SK-N-SH treated with all-trans-retinoic acid at 6 μM for 48 hours (cell line): ENCODE measurements around the gene S100G.

ENCODE experiments used
- ATAC-seq: fragments of 200-7000 bp; cut with Tn5 transposase; 3 replicates; pipeline ENCODE4 v1.9.1; 2020; ENCODE audit warnings: mild to moderate bottlenecking, moderate library complexity
- ARNTL ChIP-seq: fragments of 450-650 bp; formaldehyde crosslinking; IDR thresholded peaks from 2 replicates; pipeline ENCODE4 v1.5.0; 2020; ENCODE audit warnings: low read depth, mild to moderate bottlenecking, moderate library complexity, borderline replicate concordance
- BACH2 ChIP-seq: fragments of 250-450 bp; sonication (Bioruptor Pico); IDR thresholded peaks from 2 replicates; pipeline ENCODE4 v1.9.0; 2021; ENCODE audit warnings: mild to moderate bottlenecking, borderline replicate concordance
- CSDC2 ChIP-seq: fragments of 250-450 bp; sonication (Bioruptor Pico); IDR thresholded peaks from 2 replicates; pipeline ENCODE4 v1.5.0; 2020; ENCODE audit warnings: mild to moderate bottlenecking, moderate library complexity
- ESRRG ChIP-seq: fragments of 250-450 bp; sonication (Bioruptor Pico); IDR thresholded peaks from 2 replicates; pipeline ENCODE4 v1.6.1; 2021; ENCODE audit warnings: mild to moderate bottlenecking
- GLIS3 ChIP-seq: fragments of 250-450 bp; sonication (Bioruptor Pico); IDR thresholded peaks from 2 replicates; pipeline ENCODE4 v1.5.0; 2020; ENCODE audit warnings: mild to moderate bottlenecking, moderate library complexity
- OSR1 ChIP-seq: fragments of 250-450 bp; sonication (Bioruptor Pico); IDR thresholded peaks from 2 replicates; pipeline ENCODE4 v1.8.0; 2022; ENCODE audit warnings: moderate library complexity, mild to moderate bottlenecking, inconsistent platforms
- PPARA ChIP-seq: fragments of 250-450 bp; sonication (Bioruptor Pico); IDR thresholded peaks from 2 replicates; pipeline ENCODE4 v1.5.0; 2020; ENCODE audit warnings: mild to moderate bottlenecking, borderline replicate concordance
- RARB ChIP-seq: fragments of 250-450 bp; sonication (Bioruptor Pico); IDR thresholded peaks from 2 replicates; pipeline ENCODE4 v1.8.0; 2021; ENCODE audit warnings: mild to moderate bottlenecking, moderate library complexity
- SNAI2 ChIP-seq: fragments of 250-450 bp; sonication (Bioruptor Pico); IDR thresholded peaks from 2 replicates; pipeline ENCODE4 v1.5.0; 2020; ENCODE audit warnings: mild to moderate bottlenecking, moderate library complexity
- TCF4 ChIP-seq: fragments of 250-450 bp; sonication (Bioruptor Pico); IDR thresholded peaks from 2 replicates; pipeline ENCODE4 v1.8.0; 2021; ENCODE audit warnings: mild to moderate bottlenecking, moderate library complexity, borderline replicate concordance
- TOX ChIP-seq: fragments of 250-450 bp; sonication (Bioruptor Pico); IDR thresholded peaks from 2 replicates; pipeline ENCODE4 v1.8.0; 2021; ENCODE audit warnings: mild to moderate bottlenecking, moderate library complexity, borderline replicate concordance
- ZC3H10 ChIP-seq: fragments of 250-450 bp; sonication (Bioruptor Pico); IDR thresholded peaks from 2 replicates; pipeline ENCODE4 v1.5.1; 2021; ENCODE audit warnings: mild to moderate bottlenecking, moderate library complexity
- ZNF565 ChIP-seq: fragments of 450-650 bp; formaldehyde crosslinking; conservative IDR thresholded peaks from 2 replicates; pipeline ENCODE4 v1.5.0; 2020; ENCODE audit warnings: low read depth, mild to moderate bottlenecking, moderate library complexity
- ZNF70 ChIP-seq: fragments of 450-650 bp; formaldehyde crosslinking; IDR thresholded peaks from 2 replicates; pipeline ENCODE4 v1.5.0; 2020; ENCODE audit warnings: mild to moderate bottlenecking, moderate library complexity
- ZNF8 ChIP-seq: fragments of 450-650 bp; formaldehyde crosslinking; IDR thresholded peaks from 2 replicates; pipeline ENCODE4 v1.5.0; 2020; ENCODE audit warnings: mild to moderate bottlenecking, moderate library complexity
- TF ChIP-seq, protein P1 (sequence below): fragments of 250-450 bp; sonication (Bioruptor Pico); IDR thresholded peaks from 2 replicates; pipeline ENCODE4 v1.8.0; 2020; ENCODE audit warnings: mild to moderate bottlenecking, moderate library complexity, borderline replicate concordance
- TF ChIP-seq, protein P2 (sequence below): fragments of 250-450 bp; sonication (Bioruptor Pico); IDR thresholded peaks from 2 replicates; pipeline ENCODE4 v1.5.1; 2020; ENCODE audit warnings: low read depth, mild to moderate bottlenecking, moderate library complexity
- TF ChIP-seq, protein P3 (sequence below): fragments of 250-450 bp; sonication (Bioruptor Pico); IDR thresholded peaks from 2 replicates; pipeline ENCODE4 v1.5.1; 2021; ENCODE audit warnings: mild to moderate bottlenecking, moderate library complexity
- TF ChIP-seq, protein P4 (sequence below): fragments of 250-450 bp; sonication (Bioruptor Pico); IDR thresholded peaks from 2 replicates; pipeline ENCODE4 v1.8.0; 2021; ENCODE audit warnings: low read depth, mild to moderate bottlenecking, moderate library complexity, borderline replicate concordance

The S100G gene

DNA sequence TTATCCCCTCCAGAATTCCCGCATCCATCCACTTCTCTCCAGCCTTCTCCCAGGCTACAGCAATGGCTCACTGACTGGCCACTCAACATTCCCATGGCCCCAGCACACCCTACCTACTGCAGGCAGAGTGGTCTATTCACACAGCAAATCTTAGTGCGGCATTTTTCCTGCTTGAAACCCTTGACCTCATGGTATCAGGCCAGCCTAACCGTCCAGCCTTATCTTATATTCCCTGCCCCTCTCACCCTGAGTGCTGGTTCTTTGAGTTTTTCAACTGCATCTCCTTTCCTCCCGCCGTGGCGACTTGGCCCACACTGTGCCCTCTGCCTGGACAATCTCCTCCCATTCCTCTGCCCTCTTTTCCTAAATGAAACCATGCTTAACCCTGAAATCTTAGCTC lies 10.0 kb upstream of the S100G start:
- TF ChIP-seq ZC3H10 (CRISPR knock-in tag) (no peak), PPARA (no peak), CSDC2 (no peak), GLIS3 (no peak), TCF4 (no peak), ESRRG (CRISPR knock-in tag) (no peak), TOX (no peak)
- TF ChIP-seq, protein P1, sequence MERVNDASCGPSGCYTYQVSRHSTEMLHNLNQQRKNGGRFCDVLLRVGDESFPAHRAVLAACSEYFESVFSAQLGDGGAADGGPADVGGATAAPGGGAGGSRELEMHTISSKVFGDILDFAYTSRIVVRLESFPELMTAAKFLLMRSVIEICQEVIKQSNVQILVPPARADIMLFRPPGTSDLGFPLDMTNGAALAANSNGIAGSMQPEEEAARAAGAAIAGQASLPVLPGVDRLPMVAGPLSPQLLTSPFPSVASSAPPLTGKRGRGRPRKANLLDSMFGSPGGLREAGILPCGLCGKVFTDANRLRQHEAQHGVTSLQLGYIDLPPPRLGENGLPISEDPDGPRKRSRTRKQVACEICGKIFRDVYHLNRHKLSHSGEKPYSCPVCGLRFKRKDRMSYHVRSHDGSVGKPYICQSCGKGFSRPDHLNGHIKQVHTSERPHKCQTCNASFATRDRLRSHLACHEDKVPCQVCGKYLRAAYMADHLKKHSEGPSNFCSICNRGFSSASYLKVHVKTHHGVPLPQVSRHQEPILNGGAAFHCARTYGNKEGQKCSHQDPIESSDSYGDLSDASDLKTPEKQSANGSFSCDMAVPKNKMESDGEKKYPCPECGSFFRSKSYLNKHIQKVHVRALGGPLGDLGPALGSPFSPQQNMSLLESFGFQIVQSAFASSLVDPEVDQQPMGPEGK (CRISPR knock-in tag) = no peak
- TF ChIP-seq, all 23 proteins: peak for 0
- ATAC-seq = no peak

DNA sequence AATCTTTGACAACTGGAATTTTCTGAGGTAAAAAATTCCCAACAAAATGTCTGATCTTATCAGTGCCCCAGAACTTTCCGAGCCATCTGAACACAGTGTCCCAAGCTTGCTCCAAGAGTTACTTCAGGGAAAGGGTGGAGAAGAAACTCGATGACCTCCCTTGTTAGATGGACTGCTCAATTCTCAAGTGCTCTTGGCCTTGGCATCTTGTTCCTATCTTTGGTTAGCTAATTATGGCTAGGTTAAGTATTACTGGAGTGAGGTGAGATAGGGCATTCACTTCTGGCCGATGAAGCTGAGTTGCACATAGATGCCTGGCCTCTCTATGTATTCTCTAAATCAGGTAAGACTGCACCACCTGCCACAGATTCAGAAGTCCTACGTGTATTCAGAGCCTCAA lies 9.1 kb upstream of the S100G start:
- ATAC-seq = no peak
- TF ChIP-seq ZNF565 = no peak

DNA sequence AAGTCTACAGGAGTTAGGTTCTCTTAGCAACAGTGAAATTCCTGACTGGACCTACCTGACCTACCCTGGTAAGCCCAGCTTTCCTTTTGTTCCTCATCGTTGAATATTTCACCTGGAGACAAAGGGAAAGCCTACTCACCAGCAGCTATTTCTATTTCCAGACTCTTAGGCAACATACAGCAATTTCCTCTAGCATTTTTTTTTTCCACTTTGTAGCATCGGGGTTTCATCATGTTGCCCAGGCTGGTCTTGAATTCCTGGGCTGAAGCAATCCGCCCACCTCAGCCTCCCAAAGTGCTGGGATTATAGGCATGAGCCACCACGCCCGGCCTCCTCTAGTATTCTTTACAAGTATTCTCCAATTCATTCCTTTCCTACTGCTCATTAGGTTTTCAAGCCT lies 6.8 kb upstream of the S100G start:
- peak; percentile 42; the same call in 2 of the 3 replicates for ATAC-seq

DNA sequence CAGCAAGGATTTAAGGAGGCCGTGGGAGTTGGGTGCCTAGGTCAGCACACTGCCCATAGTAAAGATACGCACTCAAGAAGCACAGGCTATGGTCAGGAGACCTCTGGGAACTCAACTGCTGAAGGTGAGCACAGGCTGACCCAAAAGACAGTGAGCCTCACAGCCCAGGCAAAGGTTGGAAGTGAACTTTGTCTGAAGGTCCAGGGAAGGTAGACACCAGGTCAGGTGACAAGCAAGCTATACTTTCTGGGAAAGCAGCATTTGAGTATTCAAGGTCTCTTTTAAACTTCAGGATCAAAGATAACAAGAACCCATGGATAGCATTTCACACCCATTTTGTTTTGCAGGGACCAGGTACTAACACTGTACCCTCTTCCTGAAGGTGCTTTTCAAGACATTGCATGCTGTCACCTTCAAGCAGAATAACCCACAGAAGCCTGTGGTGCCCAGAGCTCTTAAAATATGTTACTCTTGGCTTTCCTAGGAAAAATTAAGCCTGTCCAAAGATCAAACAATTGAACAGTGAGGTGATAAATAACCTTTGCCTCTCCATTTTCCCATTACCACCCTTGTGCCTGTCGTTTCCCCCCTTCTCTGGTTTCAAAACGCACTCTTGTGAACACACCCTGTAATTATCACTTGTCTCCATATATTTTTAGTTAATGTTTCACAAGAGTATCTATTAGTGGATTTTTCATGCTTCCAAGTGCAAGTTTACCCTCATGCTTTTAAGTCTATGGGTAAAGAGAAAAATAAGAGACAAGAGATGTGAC lies 3.4 kb upstream of the S100G start:
- TF ChIP-seq OSR1 (CRISPR knock-in tag) = no peak
- TF ChIP-seq GLIS3 = no peak
- TF ChIP-seq ESRRG (CRISPR knock-in tag) = no peak
- TF ChIP-seq ZC3H10 (CRISPR knock-in tag) = no peak
- TF ChIP-seq, protein P2, sequence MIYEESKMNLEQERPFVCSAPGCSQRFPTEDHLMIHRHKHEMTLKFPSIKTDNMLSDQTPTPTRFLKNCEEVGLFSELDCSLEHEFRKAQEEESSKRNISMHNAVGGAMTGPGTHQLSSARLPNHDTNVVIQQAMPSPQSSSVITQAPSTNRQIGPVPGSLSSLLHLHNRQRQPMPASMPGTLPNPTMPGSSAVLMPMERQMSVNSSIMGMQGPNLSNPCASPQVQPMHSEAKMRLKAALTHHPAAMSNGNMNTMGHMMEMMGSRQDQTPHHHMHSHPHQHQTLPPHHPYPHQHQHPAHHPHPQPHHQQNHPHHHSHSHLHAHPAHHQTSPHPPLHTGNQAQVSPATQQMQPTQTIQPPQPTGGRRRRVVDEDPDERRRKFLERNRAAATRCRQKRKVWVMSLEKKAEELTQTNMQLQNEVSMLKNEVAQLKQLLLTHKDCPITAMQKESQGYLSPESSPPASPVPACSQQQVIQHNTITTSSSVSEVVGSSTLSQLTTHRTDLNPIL (CRISPR knock-in tag) = no peak
- no peak for TF ChIP-seq ZNF565
- TF ChIP-seq, protein P3, sequence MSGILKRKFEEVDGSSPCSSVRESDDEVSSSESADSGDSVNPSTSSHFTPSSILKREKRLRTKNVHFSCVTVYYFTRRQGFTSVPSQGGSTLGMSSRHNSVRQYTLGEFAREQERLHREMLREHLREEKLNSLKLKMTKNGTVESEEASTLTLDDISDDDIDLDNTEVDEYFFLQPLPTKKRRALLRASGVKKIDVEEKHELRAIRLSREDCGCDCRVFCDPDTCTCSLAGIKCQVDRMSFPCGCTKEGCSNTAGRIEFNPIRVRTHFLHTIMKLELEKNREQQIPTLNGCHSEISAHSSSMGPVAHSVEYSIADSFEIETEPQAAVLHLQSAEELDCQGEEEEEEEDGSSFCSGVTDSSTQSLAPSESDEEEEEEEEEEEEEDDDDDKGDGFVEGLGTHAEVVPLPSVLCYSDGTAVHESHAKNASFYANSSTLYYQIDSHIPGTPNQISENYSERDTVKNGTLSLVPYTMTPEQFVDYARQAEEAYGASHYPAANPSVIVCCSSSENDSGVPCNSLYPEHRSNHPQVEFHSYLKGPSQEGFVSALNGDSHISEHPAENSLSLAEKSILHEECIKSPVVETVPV (CRISPR knock-in tag) = no peak
- no peak for TF ChIP-seq ZNF70 (CRISPR knock-in tag)
- no peak for TF ChIP-seq BACH2
- TF ChIP-seq PPARA = no peak
- TF ChIP-seq ZNF8 (CRISPR knock-in tag) = no peak
- TF ChIP-seq, protein P4, sequence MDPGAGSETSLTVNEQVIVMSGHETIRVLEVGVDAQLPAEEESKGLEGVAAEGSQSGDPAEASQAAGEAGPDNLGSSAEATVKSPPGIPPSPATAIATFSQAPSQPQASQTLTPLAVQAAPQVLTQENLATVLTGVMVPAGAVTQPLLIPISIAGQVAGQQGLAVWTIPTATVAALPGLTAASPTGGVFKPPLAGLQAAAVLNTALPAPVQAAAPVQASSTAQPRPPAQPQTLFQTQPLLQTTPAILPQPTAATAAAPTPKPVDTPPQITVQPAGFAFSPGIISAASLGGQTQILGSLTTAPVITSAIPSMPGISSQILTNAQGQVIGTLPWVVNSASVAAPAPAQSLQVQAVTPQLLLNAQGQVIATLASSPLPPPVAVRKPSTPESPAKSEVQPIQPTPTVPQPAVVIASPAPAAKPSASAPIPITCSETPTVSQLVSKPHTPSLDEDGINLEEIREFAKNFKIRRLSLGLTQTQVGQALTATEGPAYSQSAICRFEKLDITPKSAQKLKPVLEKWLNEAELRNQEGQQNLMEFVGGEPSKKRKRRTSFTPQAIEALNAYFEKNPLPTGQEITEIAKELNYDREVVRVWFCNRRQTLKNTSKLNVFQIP (CRISPR knock-in tag) = no peak
- TF ChIP-seq TOX = no peak
- no peak for TF ChIP-seq SNAI2 (CRISPR knock-in tag)
- TF ChIP-seq, all 23 proteins: peak for 0
- ATAC-seq = no peak

More for the DNA sequence above, 6.8 kb upstream of the S100G start:
- TF ChIP-seq ZNF70 (CRISPR knock-in tag) = no peak
- no peak for TF ChIP-seq GLIS3
- TF ChIP-seq, protein P1 (CRISPR knock-in tag) = no peak
- TF ChIP-seq SNAI2 (CRISPR knock-in tag) = no peak
- TF ChIP-seq PPARA = no peak
- no peak for TF ChIP-seq ESRRG (CRISPR knock-in tag)
- TF ChIP-seq ZC3H10 (CRISPR knock-in tag) = no peak
- no peak for TF ChIP-seq ARNTL (CRISPR knock-in tag)
- no peak for TF ChIP-seq ZNF8 (CRISPR knock-in tag)
- TF ChIP-seq RARB = no peak
- TF ChIP-seq TCF4 = no peak
- TF ChIP-seq, protein P3 (CRISPR knock-in tag) = no peak
